Trophoblast cell (in vitro differentiated cells and primary cell): ENCODE measurements around the gene DDO.

Experiments used
- DNase-seq, 2 donors: peaks; one replicate each; pipeline ENCODE4 v3.0.0-alpha.2; 2016
- H2AFZ ChIP-seq: 2 replicates; pipeline ENCODE4 v1.6.1; 2013; ENCODE audit warnings: low read length, moderate library complexity, mild to moderate bottlenecking; ENCODE audit not compliant: insufficient read depth, poor library complexity
- H2AK5ac ChIP-seq: 2 replicates; pipeline ENCODE4 v1.6.1; 2013; ENCODE audit warnings: mild to moderate bottlenecking, low read length
- H2BK120ac ChIP-seq: 2 replicates; pipeline ENCODE4 v1.6.1; 2013; ENCODE audit warnings: low read length, mild to moderate bottlenecking, moderate library complexity; ENCODE audit not compliant: insufficient read depth, poor library complexity
- H2BK12ac ChIP-seq: 2 replicates; pipeline ENCODE4 v1.6.1; 2013; ENCODE audit warnings: mild to moderate bottlenecking, low read length, moderate library complexity
- H2BK5ac ChIP-seq: 2 replicates; pipeline ENCODE4 v1.6.1; 2013; ENCODE audit warnings: low read length, low read depth, moderate library complexity, mild to moderate bottlenecking; ENCODE audit not compliant: poor library complexity
- H3K14ac ChIP-seq: 2 replicates; pipeline ENCODE4 v1.6.1; 2013; ENCODE audit warnings: mild to moderate bottlenecking, low read length
- H3K18ac ChIP-seq: 2 replicates; pipeline ENCODE4 v1.6.1; 2013; ENCODE audit warnings: mild to moderate bottlenecking, low read length
- H3K23ac ChIP-seq: 2 replicates; pipeline ENCODE4 v1.6.1; 2013; ENCODE audit warnings: low read length
- H3K27ac ChIP-seq: 2 replicates; pipeline ENCODE4 v1.5.1; 2013; ENCODE audit warnings: low read depth, mild to moderate bottlenecking, inconsistent platforms, low read length, moderate library complexity
- H3K27me3 ChIP-seq: 2 replicates; pipeline ENCODE4 v1.6.1; 2013; ENCODE audit warnings: inconsistent platforms, mild to moderate bottlenecking, low read length, moderate library complexity; ENCODE audit not compliant: insufficient read depth
- H3K36me3 ChIP-seq, 2 experiments: 1 replicate in 1 of 2; 2 replicates in 1 of 2; pipeline ENCODE4 v1.6.1; 2013; ENCODE audit warnings: low read length in 2 of 2, mild to moderate bottlenecking in 2 of 2, moderate library complexity in 1 of 2; ENCODE audit not compliant: insufficient read depth in 2 of 2, control insufficient read depth in 1 of 2
- H3K4ac ChIP-seq: 2 replicates; pipeline ENCODE4 v1.6.1; 2013; ENCODE audit warnings: low read depth, mild to moderate bottlenecking, low read length, moderate library complexity
- H3K4me1 ChIP-seq, 2 experiments: 1 replicate in 1 of 2; 2 replicates in 1 of 2; pipeline ENCODE4 v1.6.1; 2013; ENCODE audit warnings: low read length in 2 of 2, mild to moderate bottlenecking in 2 of 2, moderate library complexity in 1 of 2; ENCODE audit not compliant: insufficient read depth in 2 of 2, control insufficient read depth in 1 of 2
- H3K4me2 ChIP-seq: 2 replicates; pipeline ENCODE4 v1.6.1; 2013; ENCODE audit warnings: inconsistent platforms, mild to moderate bottlenecking, low read length, moderate library complexity
- H3K4me3 ChIP-seq: 2 replicates; pipeline ENCODE4 v1.5.1; 2013; ENCODE audit warnings: mild to moderate bottlenecking, low read depth, low read length, inconsistent platforms
- H3K79me1 ChIP-seq: one replicate; pipeline ENCODE4 v1.6.1; 2013; ENCODE audit warnings: low read length
- H3K79me2 ChIP-seq: 2 replicates; pipeline ENCODE4 v1.6.1; 2013; ENCODE audit warnings: low read length, mild to moderate bottlenecking; ENCODE audit not compliant: control insufficient read depth, insufficient read depth, poor library complexity
- H3K9ac ChIP-seq: 2 replicates; pipeline ENCODE4 v1.6.1; 2013; ENCODE audit warnings: mild to moderate bottlenecking, low read length
- H3K9me3 ChIP-seq: 2 replicates; pipeline ENCODE4 v1.6.1; 2013; ENCODE audit warnings: low read depth, mild to moderate bottlenecking, control low read depth, inconsistent platforms, low read length; ENCODE audit not compliant: insufficient read depth
- H4K12ac ChIP-seq: 2 replicates; pipeline ENCODE4 v1.6.1; 2013; ENCODE audit warnings: low read depth, mild to moderate bottlenecking, low read length, moderate library complexity
- H4K8ac ChIP-seq: 2 replicates; pipeline ENCODE4 v1.6.1; 2013; ENCODE audit warnings: low read depth, mild to moderate bottlenecking, low read length, moderate library complexity
- H4K91ac ChIP-seq: one replicate; pipeline ENCODE4 v1.6.1; 2013; ENCODE audit warnings: low read depth, mild to moderate bottlenecking, low read length, moderate library complexity
- WGBS: extraction: QIAGEN DNeasy Blood & Tissue Kit; methylation state at CpG from one replicate; pipeline ENCODE4 v1.1.7; 2013; ENCODE audit warnings: missing lambda C conversion rate; ENCODE audit not compliant: insufficient read length, insufficient coverage; ENCODE audit errors: extremely low coverage; 5-methylcytosine and 5-hydroxymethylcytosine counted together

Gene DDO

DNA sequence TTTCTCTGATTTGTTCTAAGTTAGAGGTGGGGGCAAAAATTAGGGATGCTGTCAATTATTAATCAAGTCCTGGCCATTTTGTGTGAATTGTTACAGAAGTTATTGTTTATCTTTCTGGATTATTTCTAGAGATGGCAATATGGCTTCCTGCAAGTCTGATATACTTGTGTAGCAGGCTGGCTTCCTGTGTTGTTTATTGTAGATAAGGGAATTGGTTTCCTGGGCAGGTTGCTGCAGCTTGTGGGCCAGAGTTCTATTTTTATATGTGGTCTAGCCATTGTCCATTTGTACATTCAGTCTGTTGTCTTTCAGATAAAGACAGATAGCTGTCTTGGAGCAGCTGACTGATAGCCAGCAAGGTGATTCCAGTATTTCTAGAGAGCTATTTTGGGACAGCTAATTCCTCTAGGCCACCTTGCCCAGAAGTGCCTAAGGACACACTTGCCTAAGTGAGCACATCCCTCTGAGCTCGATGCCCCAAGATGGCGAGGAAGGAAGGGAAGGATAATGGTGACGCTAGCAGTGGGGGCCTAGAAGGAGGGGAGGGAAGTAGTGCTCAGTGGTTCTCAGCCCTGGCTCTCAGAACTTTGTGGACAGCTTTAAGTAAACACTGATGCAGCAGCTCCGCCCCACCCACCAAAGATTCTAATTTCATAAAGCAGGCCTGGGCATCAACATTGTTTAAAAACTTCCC lies 25.5 kb downstream of the DDO start:
- Histone ChIP-seq H3K4me1 (peaks cover 6 to 11% of the 10 kb centered on the region in 2 experiments), H3K18ac (no peak overlapping the region), H3K4ac (no peak overlapping the region), H4K12ac (no peak overlapping the region), H3K23ac (no peak overlapping the region), H3K14ac (peak overlapping the region; percentile 43), H2BK120ac (peak overlapping the region; percentile 45), H2AK5ac (no peak overlapping the region), H3K27ac (peak overlapping the region; percentile 16), H3K9me3 (no peaks in the 10 kb centered on the region), H3K27me3 (no peaks in the 10 kb centered on the region), H2AFZ (no peak overlapping the region), H3K36me3 (no peaks in the 10 kb centered on the region), H4K8ac (no peak overlapping the region), H4K91ac (peak overlapping the region; percentile 64), H3K79me1 (peaks cover 10% of the 10 kb centered on the region), H2BK12ac (peak overlapping the region; percentile 30), H3K9ac (no peak overlapping the region), H3K4me3 (no peak overlapping the region), H3K4me2 (no peak overlapping the region), H2BK5ac (no peak overlapping the region), H3K79me2 (peaks cover 3% of the 10 kb centered on the region)
- WGBS: no CpG with 5 or more reads among the region's 4 CpGs
- no peak for DNase-seq

DNA sequence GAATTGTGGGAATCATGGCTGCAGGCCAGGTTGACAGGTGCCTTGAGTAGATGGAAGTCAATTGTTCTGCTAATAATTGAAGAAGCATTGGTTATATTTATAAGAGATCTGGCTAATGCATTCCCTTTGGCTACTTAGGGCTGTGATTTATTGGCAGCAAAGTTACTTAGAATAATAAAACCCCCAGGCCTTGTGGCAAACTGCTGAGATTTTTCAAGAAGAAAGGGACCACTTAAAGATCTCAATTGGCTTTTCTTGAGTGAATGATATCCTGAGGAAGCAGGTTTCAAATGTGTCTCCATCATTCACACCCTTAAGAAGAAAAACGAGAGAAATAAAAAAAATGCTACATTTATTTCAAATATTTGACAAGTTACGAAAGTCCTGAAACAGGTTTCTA lies 27.4 kb downstream of the DDO start:
- no peak overlapping the region for H3K27ac ChIP-seq
- no peak for DNase-seq
- H3K4me1 ChIP-seq: peaks cover 6 to 11% of the 10 kb centered on the region in 2 experiments
- peaks cover 3% of the 10 kb centered on the region for H3K79me2 ChIP-seq
- no peak overlapping the region for H3K23ac ChIP-seq
- H2AK5ac ChIP-seq: no peak overlapping the region
- no peak overlapping the region for H3K14ac ChIP-seq
- H3K79me1 ChIP-seq: peaks cover 10% of the 10 kb centered on the region
- H3K4ac ChIP-seq: no peak overlapping the region
- no peak overlapping the region for H3K4me3 ChIP-seq
- H2BK120ac ChIP-seq: no peak overlapping the region
- H3K18ac ChIP-seq: no peak overlapping the region
- no peak overlapping the region for H4K8ac ChIP-seq
- no peaks in the 10 kb centered on the region for H3K9me3 ChIP-seq
- H3K9ac ChIP-seq: no peak overlapping the region
- H3K36me3 ChIP-seq: no peaks in the 10 kb centered on the region
- no peak overlapping the region for H4K12ac ChIP-seq
- H2BK12ac ChIP-seq: no peak overlapping the region
- no peak overlapping the region for H4K91ac ChIP-seq
- no peak overlapping the region for H2AFZ ChIP-seq
- H2BK5ac ChIP-seq: no peak overlapping the region
- no peaks in the 10 kb centered on the region for H3K27me3 ChIP-seq
- no CpG with 5 or more reads among the region's 2 CpGs for WGBS
- no peak overlapping the region for H3K4me2 ChIP-seq

GRCh38 chr6:110385458-110385863 lies 29.9 kb downstream of the DDO start:
- H3K79me2 ChIP-seq: peaks cover 3% of the 10 kb centered on the region
- no peak overlapping the region for H4K8ac ChIP-seq
- no peak overlapping the region for H3K4ac ChIP-seq
- no peak overlapping the region for H2AFZ ChIP-seq
- no peak for DNase-seq
- peaks cover 6 to 11% of the 10 kb centered on the region in 2 experiments for H3K4me1 ChIP-seq
- H3K27ac ChIP-seq: no peak overlapping the region
- no peak overlapping the region for H2AK5ac ChIP-seq
- no peak overlapping the region for H4K91ac ChIP-seq
- no peak overlapping the region for H3K18ac ChIP-seq
- no peak overlapping the region for H3K9ac ChIP-seq
- H3K14ac ChIP-seq: no peak overlapping the region
- WGBS: no CpG with 5 or more reads among the region's 1 CpG
- no peak overlapping the region for H3K4me2 ChIP-seq
- H4K12ac ChIP-seq: no peak overlapping the region
- H3K36me3 ChIP-seq: no peaks in the 10 kb centered on the region
- H2BK5ac ChIP-seq: no peak overlapping the region
- no peaks in the 10 kb centered on the region for H3K9me3 ChIP-seq
- no peak overlapping the region for H2BK120ac ChIP-seq
- H2BK12ac ChIP-seq: no peak overlapping the region
- no peaks in the 10 kb centered on the region for H3K27me3 ChIP-seq
- H3K23ac ChIP-seq: no peak overlapping the region
- H3K4me3 ChIP-seq: no peak overlapping the region
- H3K79me1 ChIP-seq: peaks cover 10% of the 10 kb centered on the region

- no peak overlapping the region for H3K4me3 ChIP-seq
- peaks cover 0 to 2% of the 10 kb centered on the region in 2 experiments for H3K4me1 ChIP-seq
- no peaks in the 10 kb centered on the region for H3K79me1 ChIP-seq
- no CpG with 5 or more reads among the region's 9 CpGs for WGBS
- H4K91ac ChIP-seq: no peak overlapping the region
- H3K4me2 ChIP-seq: no peak overlapping the region
- H3K23ac ChIP-seq: no peak overlapping the region
- no peak overlapping the region for H3K18ac ChIP-seq
- H4K8ac ChIP-seq: no peak overlapping the region
- no peaks in the 10 kb centered on the region for H3K79me2 ChIP-seq
- no peak overlapping the region for H2BK120ac ChIP-seq
- no peak overlapping the region for H2BK12ac ChIP-seq
- H3K9ac ChIP-seq: no peak overlapping the region
- H4K12ac ChIP-seq: no peak overlapping the region
- no peak overlapping the region for H3K14ac ChIP-seq
- no peak overlapping the region for H2BK5ac ChIP-seq
- DNase-seq: no peak
- H2AFZ ChIP-seq: no peak overlapping the region
- no peaks in the 10 kb centered on the region for H3K36me3 ChIP-seq
- H3K9me3 ChIP-seq: no peaks in the 10 kb centered on the region
- no peak overlapping the region for H3K4ac ChIP-seq
- H3K27me3 ChIP-seq: no peaks in the 10 kb centered on the region
- H3K27ac ChIP-seq: no peak overlapping the region
- no peak overlapping the region for H2AK5ac ChIP-seq
Observed at GRCh38 chr6:110378552-110378951, 36.8 kb downstream of the DDO start.
